HepG2 (cell line): Measurements from ENCODE around the gene CBX2. TPM values are rescaled to one million over a fixed set of nuclear protein-coding genes. Genes with fewer than 3 reads are reported as not detected.

Source experiments
- ARNTL ChIP-seq: sonication (generic); formaldehyde crosslinking; IDR thresholded peaks from 2 replicates; pipeline ENCODE4 v1.4.0; 2020; ENCODE audit warnings: mild to moderate bottlenecking, missing genetic modification reagents
- DDIT3 ChIP-seq: sonication (generic); formaldehyde crosslinking; IDR thresholded peaks from 2 replicates; pipeline ENCODE4 v1.4.0; 2020; ENCODE audit warnings: mild to moderate bottlenecking, missing genetic modification reagents
- ESRRA ChIP-seq: sonication (generic); formaldehyde crosslinking; IDR thresholded peaks from 2 replicates; pipeline ENCODE4 v1.5.1; 2020; ENCODE audit warnings: mild to moderate bottlenecking, low read depth, missing genetic modification reagents
- GATAD1 ChIP-seq: IDR thresholded peaks from 2 replicates; pipeline ENCODE4 v1.6.1; 2016; ENCODE audit warnings: missing genetic modification reagents, missing compliant biosample characterization
- MIER3 ChIP-seq: IDR thresholded peaks from 2 replicates; pipeline ENCODE4 v1.6.1; 2016; ENCODE audit warnings: missing compliant biosample characterization, borderline replicate concordance
- NR2F2 ChIP-seq: IDR thresholded peaks from 2 replicates; pipeline ENCODE4 v1.6.1; 2012; ENCODE audit warnings: low read depth, inconsistent platforms, borderline replicate concordance
- NR3C1 ChIP-seq: sonication (generic); formaldehyde crosslinking; IDR thresholded peaks from 2 replicates; pipeline ENCODE4 v1.4.0; 2020; ENCODE audit warnings: missing genetic modification reagents
- PRDM10 ChIP-seq: sonication (generic); formaldehyde crosslinking; IDR thresholded peaks from 2 replicates; pipeline ENCODE4 v1.4.0; 2020; ENCODE audit warnings: low read depth, missing genetic modification reagents
- SALL1 ChIP-seq: sonication (generic); formaldehyde crosslinking; IDR thresholded peaks from 2 replicates; pipeline ENCODE4 v1.8.0; 2022; ENCODE audit warnings: mild to moderate bottlenecking, missing genetic modification reagents
- SIX1 ChIP-seq: sonication (generic); formaldehyde crosslinking; IDR thresholded peaks from 2 replicates; pipeline ENCODE4 v1.4.0; 2020; ENCODE audit warnings: missing genetic modification reagents, borderline replicate concordance
- SP5 ChIP-seq: IDR thresholded peaks from 2 replicates; pipeline ENCODE4 v1.6.1; 2016; ENCODE audit warnings: low read depth, borderline replicate concordance
- TERF1 ChIP-seq: sonication (generic); formaldehyde crosslinking; IDR thresholded peaks from 2 replicates; pipeline ENCODE4 v1.8.0; 2022; ENCODE audit warnings: mild to moderate bottlenecking, missing genetic modification reagents, moderate library complexity
- TMF1 ChIP-seq: sonication (generic); formaldehyde crosslinking; IDR thresholded peaks from 2 replicates; pipeline ENCODE4 v1.8.1; 2022; ENCODE audit warnings: low read depth, missing genetic modification reagents
- ZHX1 ChIP-seq: sonication (generic); formaldehyde crosslinking; IDR thresholded peaks from 2 replicates; pipeline ENCODE4 v1.8.1; 2022; ENCODE audit warnings: low read depth, mild to moderate bottlenecking, missing genetic modification reagents
- ZMYM3 ChIP-seq: sonication (generic); formaldehyde crosslinking; IDR thresholded peaks from 2 replicates; pipeline ENCODE4 v1.5.1; 2020; ENCODE audit warnings: mild to moderate bottlenecking, missing genetic modification reagents
- ZNF143 ChIP-seq: sonication (generic); formaldehyde crosslinking; IDR thresholded peaks from 2 replicates; pipeline ENCODE4 v1.4.0; 2020; ENCODE audit warnings: missing genetic modification reagents
- ZNF430 ChIP-seq: sonication (generic); formaldehyde crosslinking; IDR thresholded peaks from 2 replicates; pipeline ENCODE4 v1.9.0; 2021; ENCODE audit warnings: mild to moderate bottlenecking, missing genetic modification reagents
- ZNF441 ChIP-seq: sonication (generic); formaldehyde crosslinking; IDR thresholded peaks from 2 replicates; pipeline ENCODE4 v1.7.0; 2021; ENCODE audit warnings: missing genetic modification reagents, borderline replicate concordance
- ZNF577 ChIP-seq: sonication (generic); formaldehyde crosslinking; IDR thresholded peaks from 2 replicates; pipeline ENCODE4 v1.4.0; 2020; ENCODE audit warnings: mild to moderate bottlenecking, low read depth, missing genetic modification reagents, borderline replicate concordance
- ZNF629 ChIP-seq: sonication (generic); formaldehyde crosslinking; conservative IDR thresholded peaks from 2 replicates; pipeline ENCODE4 v1.5.0; 2020; ENCODE audit warnings: missing genetic modification reagents
- ZNF720 ChIP-seq: sonication (generic); formaldehyde crosslinking; IDR thresholded peaks from 2 replicates; pipeline ENCODE4 v1.4.0; 2020; ENCODE audit warnings: missing genetic modification reagents
- ZSCAN30 ChIP-seq: sonication (generic); formaldehyde crosslinking; IDR thresholded peaks from 2 replicates; pipeline ENCODE4 v1.5.0; 2020; ENCODE audit warnings: mild to moderate bottlenecking, missing genetic modification reagents
- polyA plus RNA-seq, 8 experiments: library from polyadenylated mRNA; depleted of rRNA in 3 of 8; stranded (reverse) in 7 of 8; unstranded in 1 of 8; fragments of >200 nt; fragmentation: Illumina TruSeq in 4 of 8; extraction: Trizol in 4 of 8; gene quantifications; 2 replicates each; pipeline versions ENCODE4 v1.2.1 to v1.2.3, GENCODE V29; 2011 to 2016; ENCODE audit warnings: low read depth in 4 of 8, missing spikeins in 1 of 8, mixed read lengths in 1 of 8; ENCODE audit not compliant: insufficient read depth in 1 of 8
- total RNA-seq, 5 experiments: library from RNA; depleted of rRNA; stranded (reverse); fragments of >200 nt; fragmentation: Illumina TruSeq; extraction: Trizol; gene quantifications; 2 replicates each; pipeline ENCODE4 v1.2.3, GENCODE V29; 2016; ENCODE audit warnings: low read depth in 1 of 5

The CBX2 gene
- total and polyA plus RNA-seq, 2 of the 13 experiments (the other 11 are each of a cell fraction or from before 2014, with no cell fraction given) = 14.5 to 31.1 TPM

- TF ChIP-seq SP5 (CRISPR knock-in tag) (peak; percentile 85), GATAD1 (CRISPR knock-in tag) (peak; percentile 59), ZNF441 (CRISPR knock-in tag) (peak; percentile 54; the same call in 1 of the 2 replicates), ZHX1 (CRISPR knock-in tag) (peak; percentile 14; the same call in 1 of the 2 replicates), MIER3 (CRISPR knock-in tag) (peak; percentile 64; the same call in 1 of the 2 replicates), NR3C1 (CRISPR knock-in tag) (0 out of 2 replicates have a peak, but pooled peaks have one; percentile 4), ZNF430 (CRISPR knock-in tag) (peak; percentile 93), SALL1 (CRISPR knock-in tag) (peak; percentile 72), ZNF143 (CRISPR knock-in tag) (peak; percentile 49; the same call in 1 of the 2 replicates), ZMYM3 (CRISPR knock-in tag) (peak; percentile 67), ZNF720 (CRISPR knock-in tag) (no peak), ZSCAN30 (CRISPR knock-in tag) (no peak), ESRRA (CRISPR knock-in tag) (peak; percentile 18; the same call in 1 of the 2 replicates), SIX1 (no peak), DDIT3 (CRISPR knock-in tag) (no peak), TMF1 (no peak), ARNTL (CRISPR knock-in tag) (0 out of 2 replicates have a peak, but pooled peaks have one; percentile 50), NR2F2 (no peak), PRDM10 (CRISPR knock-in tag) (0 out of 2 replicates have a peak, but pooled peaks have one; percentile 63), TERF1 (CRISPR knock-in tag) (no peak), ZNF577 (no peak), ZNF629 (CRISPR knock-in tag) (peak; percentile 51; the same call in 1 of the 2 replicates)
These were observed 36.0 kb upstream of the CBX2 start (continued) for GRCh38 chr17:79741751-79742588.
